Neutrophil (primary cell): Measurements from ENCODE around the gene ISG20L2.

Experiments
- H3K27ac ChIP-seq: fragments of 200-600 bp; sonication (generic); 2 replicates; pipeline ENCODE4 v1.5.1; 2016; ENCODE audit warnings: mild to moderate bottlenecking, moderate library complexity
- H3K27me3 ChIP-seq: fragments of 200-600 bp; sonication (generic); 2 replicates; pipeline ENCODE4 v1.6.0; 2016; ENCODE audit warnings: mild to moderate bottlenecking
- H3K36me3 ChIP-seq: fragments of 200-600 bp; sonication (generic); 2 replicates; pipeline ENCODE4 v1.5.1; 2017
- H3K4me1 ChIP-seq, 2 experiments: fragments of 200-600 bp in 1 of 2; sonication (generic) in 1 of 2; 1 replicate in 1 of 2; 2 replicates in 1 of 2; pipeline versions ENCODE4 v1.5.1 to v1.6.1; 2013 to 2016; ENCODE audit warnings: low read depth in 1 of 2, low read length in 1 of 2, mild to moderate bottlenecking in 1 of 2, moderate library complexity in 1 of 2; ENCODE audit not compliant: control insufficient read depth in 1 of 2, insufficient read depth in 1 of 2
- H3K4me3 ChIP-seq, 2 experiments: fragments of 200-600 bp in 1 of 2; sonication (generic) in 1 of 2; 1 replicate in 1 of 2; 2 replicates in 1 of 2; pipeline ENCODE4 v1.5.1; 2013 to 2016; ENCODE audit warnings: low read depth in 1 of 2, low read length in 1 of 2, mild to moderate bottlenecking in 1 of 2, moderate library complexity in 1 of 2
- H3K9me3 ChIP-seq: fragments of 200-600 bp; sonication (generic); 2 replicates; pipeline ENCODE4 v1.5.1; 2016
- CTCF ChIP-seq: fragments of 200-600 bp; sonication (generic); IDR thresholded peaks from 2 replicates; pipeline ENCODE4 v1.5.1; 2016; ENCODE audit warnings: antibody characterized with exemption

ISG20L2 gene

GRCh38 chr1:156747742-156748669 lies 19.4 kb upstream of the ISG20L2 start:
- H3K36me3 ChIP-seq: peaks cover 15% of the 10 kb centered on the region
- H3K27ac ChIP-seq: peak overlapping the region; percentile 90
- peaks cover 82 to 83% of the 10 kb centered on the region in 2 experiments for H3K4me1 ChIP-seq
- no peaks in the 10 kb centered on the region for H3K9me3 ChIP-seq
- H3K27me3 ChIP-seq: no peaks in the 10 kb centered on the region
- no peak for TF ChIP-seq CTCF
- peak overlapping the region; percentile 83 to 91 for H3K4me3 ChIP-seq

- H3K4me1 ChIP-seq: peaks cover 72 to 74% of the 10 kb centered on the region in 2 experiments
- no peak for TF ChIP-seq CTCF
- H3K27ac ChIP-seq: peak overlapping the region; percentile 90
Measured at GRCh38 chr1:156746728-156747631, 18.4 kb upstream of the ISG20L2 start.

GRCh38 chr1:156746406-156746727 lies 17.8 kb upstream of the ISG20L2 start:
- no peaks in the 10 kb centered on the region for H3K27me3 ChIP-seq
- no peak for TF ChIP-seq CTCF

More at GRCh38 chr1:156746728-156747631, 18.4 kb upstream of the ISG20L2 start:
- Histone ChIP-seq H3K4me3 (peak overlapping the region; percentile 44 to 91), H3K27me3 (no peaks in the 10 kb centered on the region), H3K36me3 (peaks cover 20% of the 10 kb centered on the region), H3K9me3 (no peaks in the 10 kb centered on the region)

GRCh38 chr1:156745881-156746280 lies 17.3 kb upstream of the ISG20L2 start:
- H3K4me3 ChIP-seq: peak overlapping the region in 1 of 2 experiments; percentile 55
- H3K27ac ChIP-seq: peak overlapping the region; percentile 90
- H3K9me3 ChIP-seq: no peaks in the 10 kb centered on the region
- H3K27me3 ChIP-seq: no peaks in the 10 kb centered on the region
- peaks cover 20% of the 10 kb centered on the region for H3K36me3 ChIP-seq
- TF ChIP-seq CTCF: no peak
- peaks cover 76 to 78% of the 10 kb centered on the region in 2 experiments for H3K4me1 ChIP-seq

More at GRCh38 chr1:156746406-156746727, 17.8 kb upstream of the ISG20L2 start:
- peaks cover 20% of the 10 kb centered on the region for H3K36me3 ChIP-seq
- H3K27ac ChIP-seq: peak overlapping the region; percentile 90
- no peaks in the 10 kb centered on the region for H3K9me3 ChIP-seq
- peak overlapping the region; percentile 44 to 55 for H3K4me3 ChIP-seq
- H3K4me1 ChIP-seq: peaks cover 76 to 77% of the 10 kb centered on the region in 2 experiments

- H3K27me3 ChIP-seq: no peaks in the 10 kb centered on the region
- no peak for TF ChIP-seq CTCF
- H3K4me3 ChIP-seq: no peak overlapping the region
- H3K27ac ChIP-seq: peak overlapping the region; percentile 90
- no peaks in the 10 kb centered on the region for H3K9me3 ChIP-seq
- peaks cover 20% of the 10 kb centered on the region for H3K36me3 ChIP-seq
- H3K4me1 ChIP-seq: peaks cover 73 to 78% of the 10 kb centered on the region in 2 experiments
Measured at GRCh38 chr1:156744786-156745419, 16.3 kb upstream of the ISG20L2 start.
